Measurements from ENCODE around the gene CEP164.

DNA sequence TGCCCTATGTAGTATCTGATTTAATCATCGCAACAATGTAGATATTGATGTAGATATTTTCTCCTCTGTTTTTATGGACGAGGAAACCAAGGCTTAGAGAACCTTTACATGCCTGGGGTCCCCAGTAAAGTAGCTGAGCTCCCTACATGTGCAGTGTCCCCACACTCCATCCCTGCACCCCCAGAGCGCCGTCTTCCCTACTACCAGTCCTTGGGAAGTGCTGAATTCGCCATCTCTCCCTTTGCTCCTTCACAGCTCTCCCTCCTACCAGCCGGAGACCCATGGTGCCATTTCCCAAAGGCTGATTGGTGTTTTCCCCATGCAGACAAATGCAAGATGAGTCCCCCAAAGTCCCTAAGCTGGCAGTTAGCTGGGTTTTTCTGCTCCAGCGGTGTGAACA, 86.0 kb downstream of the CEP164 start:
- TF ChIP-seq CTCF (IDR thresholded peaks at IDR 0.05; ENCODE audit: insufficient read depth, low read depth, low read length): no peak
- no peak for TF ChIP-seq EZH2 (IDR thresholded peaks at IDR 0.05; ENCODE audit: insufficient read depth, low read length)

All from astrocyte (in vitro differentiated cells and primary cell).